GM12878 (cell line): ENCODE results near the gene OSBPL5.

Experiments
- BCL11A ChIP-seq: IDR thresholded peaks from 2 replicates; pipeline ENCODE4 v1.6.1; 2011; ENCODE audit warnings: low read depth, low read length
- CHD4 ChIP-seq: fragments of 200-600 bp; sonication (generic); IDR thresholded peaks from 2 replicates; pipeline ENCODE4 v1.6.1; 2016; ENCODE audit warnings: mild to moderate bottlenecking
- CTCF ChIP-seq, 3 experiments: IDR thresholded peaks in 2 of 3; conservative IDR thresholded peaks in 1 of 3; 2 replicates each; pipeline ENCODE4 v1.5.1; 2011; ENCODE audit warnings: low read depth in 3 of 3, low read length in 3 of 3, mild to moderate bottlenecking in 3 of 3, control low read depth in 2 of 3, moderate library complexity in 2 of 3, inconsistent platforms in 1 of 3, mixed read lengths in 1 of 3; ENCODE audit not compliant: control insufficient read depth in 2 of 3, insufficient read depth in 1 of 3; ENCODE audit errors: extremely low read depth in 1 of 3
- JUNB ChIP-seq: IDR thresholded peaks from 2 replicates; pipeline ENCODE4 v1.6.1; 2016; ENCODE audit warnings: antibody characterized with exemption, mild to moderate bottlenecking
- MAX ChIP-seq: IDR thresholded peaks from 2 replicates; pipeline ENCODE4 v1.6.1; 2012; ENCODE audit warnings: low read depth, low read length, improper control_type of control experiment
- POLR2A ChIP-seq: IDR thresholded peaks from 2 replicates; pipeline ENCODE4 v1.6.1; 2011; ENCODE audit warnings: low read depth, mild to moderate bottlenecking, low read length
- POLR2AphosphoS2 ChIP-seq: IDR thresholded peaks from 2 replicates; pipeline ENCODE4 v1.6.1; 2011; ENCODE audit warnings: low read depth, mild to moderate bottlenecking, low read length, improper control_type of control experiment, moderate library complexity
- RBBP5 ChIP-seq: fragments of 200-600 bp; sonication (generic); conservative IDR thresholded peaks from 2 replicates; pipeline ENCODE4 v1.6.1; 2016
- REST ChIP-seq: IDR thresholded peaks from 2 replicates; pipeline ENCODE4 v1.6.1; 2012; ENCODE audit warnings: mild to moderate bottlenecking, low read depth, low read length
- SRF ChIP-seq, 2 experiments: IDR thresholded peaks; 2 replicates each; pipeline ENCODE4 v1.6.1; 2011; ENCODE audit warnings: low read depth in 2 of 2, low read length in 2 of 2, mild to moderate bottlenecking in 1 of 2, moderate library complexity in 1 of 2
- YY1 ChIP-seq: IDR thresholded peaks from 2 replicates; pipeline ENCODE4 v1.6.1; 2011; ENCODE audit warnings: low read depth, mild to moderate bottlenecking, low read length

- TF ChIP-seq CTCF (IDR thresholded peaks at IDR 0.05 in 2 of 3, conservative IDR thresholded peaks at IDR 0.05 in 1 of 3; ENCODE audit: control insufficient read depth in 2 of 3, extremely low read depth in 1 of 3, insufficient read depth in 1 of 3, low read depth in 3 of 3, low read length in 3 of 3) (no peak), SRF (IDR thresholded peaks at IDR 0.05; ENCODE audit: low read depth in 2 of 2, low read length in 2 of 2) (no peak), RBBP5 (no peak), JUNB (no peak), POLR2A (no peak), REST (no peak), MAX (no peak), POLR2AphosphoS2 (no peak), YY1 (no peak), BCL11A (no peak), CHD4 (no peak)
These were observed 30.4 kb upstream of the OSBPL5 start for GRCh38 chr11:3195251-3196160.
